Astrocyte of the spinal cord (primary cell): Measurements from ENCODE around the gene TBC1D10A.

Source experiments
- DNase-seq: peaks from one replicate; pipeline ENCODE4 v3.0.0; 2011; ENCODE audit warnings: low read depth, low spot score
- H3K4me3 ChIP-seq: 2 replicates; pipeline ENCODE4 v1.5.1; 2011; ENCODE audit warnings: low read depth, mild to moderate bottlenecking, low read length, moderate library complexity
- in situ Hi-C: cut with HindIII; loops from 2 replicates; pipeline ENCODE4 v1.10.0; 2017; ENCODE audit warnings: low sequenced_read_pairs
- TF ChIP-seq, protein P1 (sequence below): IDR thresholded peaks from 2 replicates; pipeline ENCODE4 v1.5.1; 2012; ENCODE audit warnings: low read depth, mild to moderate bottlenecking, low read length, inconsistent platforms

TBC1D10A gene

GRCh38 chr22:30308093-30308492 is 18.6 kb downstream of the TBC1D10A start:
- H3K4me3 ChIP-seq = no peak overlapping the region
- no peak for DNase-seq
- TF ChIP-seq, protein P1, sequence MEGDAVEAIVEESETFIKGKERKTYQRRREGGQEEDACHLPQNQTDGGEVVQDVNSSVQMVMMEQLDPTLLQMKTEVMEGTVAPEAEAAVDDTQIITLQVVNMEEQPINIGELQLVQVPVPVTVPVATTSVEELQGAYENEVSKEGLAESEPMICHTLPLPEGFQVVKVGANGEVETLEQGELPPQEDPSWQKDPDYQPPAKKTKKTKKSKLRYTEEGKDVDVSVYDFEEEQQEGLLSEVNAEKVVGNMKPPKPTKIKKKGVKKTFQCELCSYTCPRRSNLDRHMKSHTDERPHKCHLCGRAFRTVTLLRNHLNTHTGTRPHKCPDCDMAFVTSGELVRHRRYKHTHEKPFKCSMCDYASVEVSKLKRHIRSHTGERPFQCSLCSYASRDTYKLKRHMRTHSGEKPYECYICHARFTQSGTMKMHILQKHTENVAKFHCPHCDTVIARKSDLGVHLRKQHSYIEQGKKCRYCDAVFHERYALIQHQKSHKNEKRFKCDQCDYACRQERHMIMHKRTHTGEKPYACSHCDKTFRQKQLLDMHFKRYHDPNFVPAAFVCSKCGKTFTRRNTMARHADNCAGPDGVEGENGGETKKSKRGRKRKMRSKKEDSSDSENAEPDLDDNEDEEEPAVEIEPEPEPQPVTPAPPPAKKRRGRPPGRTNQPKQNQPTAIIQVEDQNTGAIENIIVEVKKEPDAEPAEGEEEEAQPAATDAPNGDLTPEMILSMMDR = no peak
- in situ Hi-C loops = no loop called here

DNA sequence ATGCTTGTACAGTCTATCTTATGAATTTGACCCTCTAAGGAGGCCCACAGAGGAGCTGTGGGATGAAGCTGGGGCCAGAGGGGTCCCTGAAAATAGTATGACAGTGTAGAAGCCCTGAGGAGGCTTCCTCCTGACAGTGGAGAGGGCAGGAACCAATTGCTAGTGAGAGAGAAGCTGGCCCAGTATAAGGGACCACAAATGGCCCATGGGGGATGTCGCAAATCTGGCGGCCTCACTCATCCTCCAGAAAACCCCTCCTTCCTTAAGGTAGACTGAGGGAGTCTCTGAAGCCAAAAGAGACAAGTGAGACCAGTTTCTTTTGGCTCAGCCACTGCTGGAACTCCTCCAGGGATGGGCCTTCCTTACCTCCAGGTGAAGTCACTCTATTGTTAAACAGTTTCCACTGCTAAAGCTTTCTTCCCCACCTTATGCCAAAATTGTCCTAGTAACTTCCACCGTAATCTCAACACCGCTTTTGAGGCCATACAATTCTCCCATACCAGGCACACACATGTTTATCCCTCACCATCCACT is 19.6 kb downstream of the TBC1D10A start:
- DNase-seq = no peak
- in situ Hi-C loops = no loop called here
- TF ChIP-seq, protein P1 = no peak
- no peak overlapping the region for H3K4me3 ChIP-seq

DNA sequence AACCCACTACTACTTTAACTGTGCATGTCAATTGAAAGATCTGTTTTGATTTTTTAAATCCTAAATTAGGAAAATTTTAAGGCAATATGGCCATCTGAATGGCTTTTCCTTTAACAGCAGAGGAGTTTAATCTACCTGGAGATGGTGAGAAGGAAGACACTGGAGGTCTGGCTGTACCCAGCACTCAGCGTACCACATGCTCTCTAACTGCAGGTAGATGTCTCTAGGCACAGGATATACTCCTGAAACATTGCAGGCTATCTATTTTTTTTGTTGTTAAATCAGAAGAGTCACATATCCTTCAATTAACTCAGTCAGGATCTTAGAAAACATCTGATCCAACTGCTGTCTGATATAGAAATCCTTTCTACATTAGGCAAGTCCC is 20.1 kb downstream of the TBC1D10A start:
- no peak for DNase-seq

DNA sequence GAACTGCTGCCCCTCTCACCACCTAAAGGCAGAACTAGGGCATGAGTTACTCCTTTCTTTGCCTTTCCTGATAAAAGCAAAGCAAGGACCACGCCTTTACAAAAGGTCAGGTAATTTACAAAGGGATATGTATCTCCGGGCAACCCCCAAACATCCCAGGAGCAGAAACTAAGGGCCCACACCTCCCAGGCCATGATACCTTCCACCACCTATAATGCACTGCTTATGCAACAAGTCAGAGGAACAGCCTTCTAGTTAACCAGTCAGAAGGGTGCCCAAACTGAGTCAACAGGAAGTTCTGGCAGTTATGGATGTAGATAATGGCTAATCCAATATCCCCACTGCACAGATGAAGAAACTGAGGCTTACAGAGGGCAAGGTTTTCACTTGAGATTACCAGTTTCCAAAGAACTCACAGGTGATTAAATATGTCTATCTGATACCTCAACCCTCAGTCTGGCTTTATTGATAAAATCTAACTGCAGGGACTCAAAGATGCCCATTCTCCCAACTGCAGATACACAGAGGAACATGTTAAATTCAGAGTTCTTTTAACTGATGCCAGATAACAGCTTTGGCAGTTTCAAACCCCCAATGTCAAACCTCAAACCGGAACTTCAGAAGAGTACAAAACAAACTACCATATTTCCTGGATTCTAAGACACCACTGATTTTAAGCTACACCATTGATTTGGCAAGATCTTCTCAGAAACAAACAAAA is 20.7 kb downstream of the TBC1D10A start:
- in situ Hi-C loops = no loop called here

More for the DNA sequence above, 20.1 kb downstream of the TBC1D10A start:
- TF ChIP-seq, protein P1 = no peak
- in situ Hi-C loops = no loop called here
- no peak overlapping the region for H3K4me3 ChIP-seq

GRCh38 chr22:30305519-30305905 is 21.2 kb downstream of the TBC1D10A start:
- in situ Hi-C loops = no loop called here
- no peak for DNase-seq
- H3K4me3 ChIP-seq = no peak overlapping the region
- TF ChIP-seq, protein P1 = no peak

More for the DNA sequence above, 20.7 kb downstream of the TBC1D10A start:
- TF ChIP-seq, protein P1 = no peak
- no peak for DNase-seq
- H3K4me3 ChIP-seq = no peak overlapping the region

GRCh38 chr22:30304495-30305244 is 22.1 kb downstream of the TBC1D10A start:
- no peak overlapping the region for H3K4me3 ChIP-seq
- DNase-seq = no peak
- in situ Hi-C loops = no loop called here
- TF ChIP-seq, protein P1 = no peak
